ACC112 (cell line): ENCODE results near the gene LRRC37A.
"Not testable (repeated sequence)": the region's sequence is repeated elsewhere in the genome, so short reads cannot be mapped to it uniquely, and the experiment has no call there.

Source experiments
- H2AFZ ChIP-seq: fragments of 200-600 bp; sonication (generic); one replicate; pipeline ENCODE4 v1.6.0; 2017; ENCODE audit warnings: antibody characterized with exemption, low read length; ENCODE audit not compliant: unreplicated experiment
- H3K27ac ChIP-seq: fragments of 200-600 bp; sonication (generic); 2 replicates; pipeline ENCODE4 v1.5.1; 2014; ENCODE audit warnings: low read depth, mild to moderate bottlenecking, antibody characterized with exemption, low read length, moderate library complexity
- H3K27me3 ChIP-seq: fragments of 200-600 bp; sonication (generic); 2 replicates; pipeline ENCODE4 v1.6.1; 2014; ENCODE audit warnings: mild to moderate bottlenecking, antibody characterized with exemption, low read length, moderate library complexity, mixed read lengths; ENCODE audit not compliant: insufficient read depth
- H3K36me3 ChIP-seq: fragments of 200-600 bp; sonication (generic); 2 replicates; pipeline ENCODE4 v1.6.1; 2016; ENCODE audit warnings: mild to moderate bottlenecking, antibody characterized with exemption, low read length, moderate library complexity, mixed read lengths; ENCODE audit not compliant: insufficient read depth
- H3K4me1 ChIP-seq: fragments of 200-600 bp; sonication (generic); one replicate; pipeline ENCODE4 v1.6.1; 2016; ENCODE audit warnings: low read length, mixed read lengths; ENCODE audit not compliant: insufficient read depth, unreplicated experiment, control insufficient read depth
- H3K4me3 ChIP-seq: fragments of 200-600 bp; sonication (generic); 2 replicates; pipeline ENCODE4 v1.5.1; 2014; ENCODE audit warnings: mild to moderate bottlenecking, low read depth, low read length
- H3K79me2 ChIP-seq: fragments of 200-600 bp; sonication (generic); one replicate; pipeline ENCODE4 v1.6.0; 2016; ENCODE audit warnings: low read length; ENCODE audit not compliant: control insufficient read depth, unreplicated experiment, insufficient read depth

The LRRC37A gene

DNA sequence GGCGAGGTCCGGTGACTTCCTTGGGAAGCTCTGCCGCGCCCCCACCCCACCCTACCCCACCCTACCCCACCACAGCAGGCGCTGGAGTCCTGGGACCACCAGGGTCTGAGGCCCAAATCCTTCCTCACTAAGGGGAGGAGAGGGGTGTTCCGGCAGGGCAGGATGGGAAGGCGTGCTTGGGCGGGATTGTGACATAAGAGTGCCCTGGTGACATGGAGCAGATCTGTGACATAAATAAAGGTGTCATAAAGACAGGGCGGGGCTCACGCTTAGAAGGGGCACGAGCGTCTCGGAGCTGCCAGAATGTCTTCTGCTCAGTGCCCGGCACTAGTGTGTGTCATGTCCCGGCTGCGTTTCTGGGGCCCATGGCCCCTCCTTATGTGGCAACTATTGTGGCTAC lies at the start of gene LRRC37A:
LRRC37A (plus strand) TSS at position 301 of the 400 bp plus-strand sequence; CDS start at position 304, 3 bp downstream.
- H3K79me2 ChIP-seq, H2AFZ ChIP-seq, H3K4me3 ChIP-seq, H3K4me1 ChIP-seq, H3K27me3 ChIP-seq, H3K36me3 ChIP-seq, H3K27ac ChIP-seq: not testable (repeated sequence)

DNA sequence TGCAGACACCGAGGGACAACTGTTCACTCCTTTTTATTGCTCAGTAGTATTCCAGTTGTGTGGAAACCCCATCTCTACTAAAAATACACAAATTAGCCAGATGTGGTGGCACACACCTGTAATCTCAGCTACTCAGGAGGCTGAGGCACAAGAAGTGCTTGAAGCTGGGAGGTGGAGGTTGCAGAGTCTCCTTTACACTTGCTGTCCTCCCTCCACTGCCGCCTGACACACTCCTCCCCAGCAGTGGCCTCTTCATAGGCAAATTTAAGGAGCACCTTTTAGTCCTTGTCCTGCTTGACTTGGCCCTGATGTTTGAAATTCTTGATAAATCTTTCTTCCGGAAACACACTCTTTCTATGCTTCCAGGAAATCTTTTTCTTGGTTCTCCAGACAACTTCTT lies 45.8 kb upstream of the LRRC37A start:
- H3K79me2 ChIP-seq, H2AFZ ChIP-seq, H3K27ac ChIP-seq, H3K27me3 ChIP-seq, H3K36me3 ChIP-seq, H3K4me1 ChIP-seq, H3K4me3 ChIP-seq: not testable (repeated sequence)

DNA sequence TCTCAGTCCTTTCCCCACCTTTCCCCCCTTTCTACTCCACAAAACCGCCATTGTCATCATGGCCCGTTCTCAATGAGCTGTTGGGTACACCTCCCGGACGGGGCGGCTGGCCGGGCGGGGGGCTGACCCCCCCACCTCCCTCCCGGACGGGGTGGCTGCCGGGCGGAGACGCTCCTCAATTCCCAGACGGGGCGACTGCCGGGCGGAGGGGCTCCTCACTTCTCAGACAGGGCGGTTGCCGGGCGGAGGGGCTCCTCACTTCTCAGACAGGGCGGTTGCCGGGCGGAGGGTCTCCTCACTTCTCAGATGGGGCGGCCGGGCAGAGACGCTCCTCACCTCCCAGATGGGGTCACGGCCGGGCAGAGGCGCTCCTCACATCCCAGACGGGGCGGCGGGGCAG lies 42.1 kb upstream of the LRRC37A start:
- H3K4me1 ChIP-seq, H2AFZ ChIP-seq, H3K27ac ChIP-seq, H3K36me3 ChIP-seq, H3K4me3 ChIP-seq, H3K79me2 ChIP-seq, H3K27me3 ChIP-seq: not testable (repeated sequence)

DNA sequence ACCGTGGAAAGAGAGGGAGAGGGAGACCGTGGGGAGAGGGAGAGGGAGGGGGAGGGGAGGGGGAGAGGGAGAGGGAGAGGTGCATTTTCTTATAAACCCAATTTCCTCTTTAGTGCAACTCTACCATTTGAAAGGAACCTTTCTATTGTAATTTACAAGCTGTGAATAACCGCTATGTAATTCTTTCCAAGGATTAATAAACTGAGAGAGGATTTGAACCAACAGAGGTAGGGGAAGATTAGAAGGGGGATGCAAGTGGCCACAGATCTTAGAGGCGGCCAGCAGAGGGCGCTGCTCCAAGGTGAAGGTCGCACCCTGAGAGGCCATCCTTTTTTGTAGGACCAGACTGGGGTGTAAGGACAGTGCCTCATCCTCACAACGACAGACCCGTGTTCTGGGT lies 41.2 kb upstream of the LRRC37A start:
- H3K36me3 ChIP-seq, H3K27me3 ChIP-seq, H3K4me1 ChIP-seq, H3K4me3 ChIP-seq, H2AFZ ChIP-seq, H3K79me2 ChIP-seq, H3K27ac ChIP-seq: not testable (repeated sequence)

DNA sequence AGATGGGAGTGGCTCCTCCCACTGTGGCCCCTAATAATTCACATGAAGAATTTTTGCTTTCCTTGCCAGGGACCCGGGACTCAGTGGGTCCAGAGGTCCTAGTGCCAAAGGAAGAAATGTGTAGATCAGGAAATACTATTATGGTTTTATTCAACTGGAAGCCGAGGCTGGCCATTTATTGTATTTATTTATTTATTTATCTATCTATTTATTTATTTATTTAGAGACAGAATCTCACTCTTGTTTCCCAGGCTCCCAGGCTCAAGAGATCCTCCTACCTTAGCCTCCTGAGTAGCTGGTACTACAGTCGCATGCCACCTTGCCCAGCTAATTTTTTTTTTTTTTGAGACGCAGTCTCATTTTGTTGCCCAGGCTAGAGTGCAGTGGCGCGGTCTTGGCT lies 40.7 kb upstream of the LRRC37A start:
- not testable (repeated sequence) for H3K27ac ChIP-seq, H3K4me1 ChIP-seq, H3K4me3 ChIP-seq, H3K27me3 ChIP-seq, H2AFZ ChIP-seq, H3K79me2 ChIP-seq, H3K36me3 ChIP-seq

DNA sequence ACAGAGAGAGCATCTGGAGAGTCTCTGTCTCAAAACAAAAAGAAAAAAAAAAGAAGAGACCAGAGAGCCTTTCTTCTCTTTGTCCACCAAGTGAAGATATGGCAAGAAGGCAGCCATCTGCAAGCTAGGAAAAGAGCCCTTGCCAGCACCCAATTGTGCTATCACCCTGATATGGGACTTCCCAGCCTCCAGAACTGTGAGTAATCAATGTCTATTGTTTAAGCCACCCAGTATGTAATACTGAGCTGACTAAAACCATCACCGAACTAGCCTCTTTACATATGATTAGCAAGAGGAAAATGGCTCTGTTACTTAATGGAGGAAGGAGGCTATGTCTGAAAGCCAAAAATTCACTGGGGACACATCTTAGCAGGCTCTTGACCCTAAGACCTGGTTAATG lies 38.6 kb upstream of the LRRC37A start:
- H3K4me3 ChIP-seq, H3K4me1 ChIP-seq, H3K27ac ChIP-seq, H3K79me2 ChIP-seq, H3K36me3 ChIP-seq, H2AFZ ChIP-seq, H3K27me3 ChIP-seq: not testable (repeated sequence)

DNA sequence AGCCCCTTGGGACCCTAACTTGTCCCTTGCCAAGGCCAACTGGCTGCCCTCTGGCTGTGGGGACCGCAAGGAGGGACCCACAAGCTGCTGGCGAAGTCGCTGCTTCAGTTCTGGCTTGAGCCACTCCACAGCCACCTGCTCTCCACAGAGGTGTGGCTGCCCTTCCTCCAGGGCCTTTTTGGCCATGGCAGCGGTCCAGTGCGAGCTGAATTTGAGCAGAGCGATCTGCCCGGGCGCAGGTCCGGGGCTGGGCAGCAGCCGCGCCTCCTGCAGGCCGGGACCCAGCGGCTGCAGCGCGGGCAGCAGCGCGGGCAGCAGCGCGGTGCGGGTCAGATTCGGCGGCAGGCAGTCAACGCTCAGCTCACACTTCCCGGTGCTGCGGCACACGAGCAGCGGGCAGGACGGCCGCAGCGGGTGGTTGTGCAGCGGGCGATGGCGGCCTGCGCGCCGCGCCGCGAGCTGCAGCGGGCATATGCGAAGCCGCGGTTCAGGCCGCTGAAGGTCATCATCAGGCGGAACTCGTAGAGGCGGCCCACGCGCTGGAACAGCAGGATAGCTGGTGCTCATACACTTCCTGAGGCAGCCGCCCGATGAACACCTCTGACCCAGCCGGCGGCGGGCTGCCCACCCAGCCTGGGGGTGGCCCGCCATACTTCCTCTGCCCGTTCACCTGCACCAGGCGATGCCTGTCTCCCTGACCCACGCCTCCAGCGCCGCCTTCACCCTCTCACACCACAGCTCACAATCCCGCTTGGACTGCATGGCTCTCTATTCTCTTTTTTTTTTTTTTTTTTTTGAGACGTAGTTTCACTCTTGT lies 34.9 kb upstream of the LRRC37A start:
- not testable (repeated sequence) for H3K36me3 ChIP-seq, H3K27ac ChIP-seq, H3K27me3 ChIP-seq, H3K79me2 ChIP-seq, H2AFZ ChIP-seq
- Histone ChIP-seq H3K4me1 (peaks cover 12% of the 10 kb centered on the region), H3K4me3 (peak overlapping the region; percentile 55)

DNA sequence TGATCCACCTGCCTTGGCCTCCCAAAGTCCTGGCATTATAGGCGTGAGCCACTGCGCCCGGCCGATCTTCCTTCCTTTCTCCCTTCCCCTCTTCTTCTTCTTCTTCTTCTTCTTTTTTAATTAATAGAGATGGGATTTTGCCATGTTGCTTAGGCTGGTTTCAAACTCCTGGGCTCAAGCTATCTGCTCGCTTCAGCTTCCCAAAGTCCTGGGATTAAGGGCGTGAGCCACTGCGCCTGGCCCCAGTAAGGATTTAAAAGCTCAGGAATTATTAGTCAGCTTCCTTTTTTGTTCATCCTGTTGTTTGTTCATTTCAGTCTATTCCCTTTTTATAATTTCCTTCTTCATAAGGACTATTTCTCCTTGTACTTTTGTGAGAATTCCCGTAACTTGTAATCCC lies 32.7 kb upstream of the LRRC37A start:
- Histone ChIP-seq H3K4me3 (no peak overlapping the region), H2AFZ (peak overlapping the region; percentile 6), H3K27ac (no peak overlapping the region), H3K4me1 (peaks cover 14% of the 10 kb centered on the region), H3K36me3 (no peaks in the 10 kb centered on the region), H3K79me2 (no peaks in the 10 kb centered on the region), H3K27me3 (no peaks in the 10 kb centered on the region)

DNA sequence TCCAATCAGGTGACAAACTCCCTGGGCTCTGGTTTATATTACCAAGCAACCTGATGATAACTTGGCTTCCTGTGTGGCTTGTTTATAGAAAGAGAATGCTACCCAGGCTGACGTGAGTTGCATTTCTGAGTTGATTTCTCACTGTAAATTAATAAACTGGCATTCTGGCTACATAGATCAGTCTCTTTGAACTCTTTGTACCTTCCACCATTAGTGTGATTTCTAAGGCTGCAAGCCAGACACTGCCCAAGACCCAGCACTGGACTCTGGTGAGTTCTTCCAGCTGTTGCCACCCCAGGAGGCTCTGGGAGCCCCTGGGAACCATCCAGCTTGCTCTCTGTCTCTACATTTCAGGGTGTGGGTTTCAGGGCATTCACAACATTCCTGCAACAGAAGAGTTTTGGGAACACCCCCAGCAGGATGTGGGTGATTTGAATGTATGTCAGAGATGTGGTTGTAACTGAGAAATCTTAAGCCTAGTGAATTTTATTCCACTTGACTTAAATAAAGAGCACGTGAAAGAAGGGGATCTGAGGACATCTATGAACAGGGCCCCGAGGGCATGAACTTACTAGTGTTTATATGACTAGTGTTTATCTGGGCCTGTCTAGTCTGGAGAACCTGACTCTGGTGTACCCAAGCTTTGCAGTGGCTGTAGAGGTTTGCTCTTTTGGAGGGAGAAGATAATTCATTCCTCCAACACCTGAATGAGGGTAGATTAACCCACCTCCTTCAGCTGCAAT lies 30.3 kb upstream of the LRRC37A start:
- Histone ChIP-seq H3K4me1 (peaks cover 14% of the 10 kb centered on the region), H3K27me3 (no peaks in the 10 kb centered on the region), H2AFZ (no peak overlapping the region), H3K4me3 (no peak overlapping the region), H3K27ac (peak overlapping the region; percentile 64), H3K79me2 (no peaks in the 10 kb centered on the region), H3K36me3 (no peaks in the 10 kb centered on the region)

DNA sequence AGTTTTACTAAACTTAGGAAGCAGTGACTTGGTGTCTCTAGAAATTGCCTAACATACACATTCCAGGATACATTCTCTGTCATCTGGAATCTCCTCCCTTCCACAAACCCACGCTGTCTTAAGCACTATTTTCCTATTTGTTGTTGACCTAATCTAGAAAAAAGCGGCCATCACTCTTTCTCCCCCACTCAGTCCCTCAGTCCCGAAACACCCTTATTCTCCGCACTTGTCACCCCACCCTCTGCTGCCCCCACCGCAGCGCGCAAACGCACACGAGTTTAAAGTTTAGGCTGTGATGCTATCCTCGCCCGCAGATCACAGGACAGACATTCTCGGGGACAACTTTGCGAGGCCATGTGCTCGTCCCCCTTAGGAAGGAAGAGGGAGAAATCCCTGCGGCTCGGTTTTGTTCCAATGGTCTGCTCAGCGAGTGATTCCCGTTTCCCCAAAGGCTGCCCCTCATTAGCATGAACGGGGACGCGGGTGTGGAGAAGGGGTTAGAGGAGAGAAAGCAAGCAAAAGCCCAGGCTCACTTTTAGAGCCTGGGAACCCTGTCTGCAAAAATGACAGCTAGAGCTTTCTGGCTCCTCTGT lies 28.8 kb upstream of the LRRC37A start:
- Histone ChIP-seq H3K4me1 (peaks cover 14% of the 10 kb centered on the region), H3K4me3 (peak overlapping the region; percentile 70), H3K27ac (peak overlapping the region; percentile 27; the same call in 1 of the 2 replicates)
- not testable (repeated sequence) for H2AFZ ChIP-seq, H3K79me2 ChIP-seq, H3K27me3 ChIP-seq, H3K36me3 ChIP-seq
